Large intestine (tissue), 3 donors: ENCODE data around the gene SPDYE4. TPM values are rescaled to one million over a fixed set of nuclear protein-coding genes. Genes with fewer than 3 reads are reported as not detected.

ENCODE experiments used
- DNase-seq, 2 donors: peaks; one replicate each; pipeline versions ENCODE4 v3.0.0 to v3.0.0-alpha.2; 2013
- H3K27ac ChIP-seq: one replicate; pipeline ENCODE4 v1.5.1; 2013; ENCODE audit warnings: low read length
- H3K27me3 ChIP-seq: 2 replicates; pipeline ENCODE4 v1.6.1; 2013; ENCODE audit warnings: low read length; ENCODE audit not compliant: control insufficient read depth, insufficient read depth
- H3K36me3 ChIP-seq: 2 replicates; pipeline ENCODE4 v1.6.1; 2013; ENCODE audit warnings: low read length; ENCODE audit not compliant: control insufficient read depth, insufficient read depth
- H3K4me1 ChIP-seq: one replicate; pipeline ENCODE4 v1.6.1; 2013; ENCODE audit warnings: low read length; ENCODE audit not compliant: control insufficient read depth, insufficient read depth
- H3K4me3 ChIP-seq: one replicate; pipeline ENCODE4 v1.5.1; 2013; ENCODE audit warnings: low read length
- H3K9me3 ChIP-seq: one replicate; pipeline ENCODE4 v1.6.1; 2013; ENCODE audit warnings: mild to moderate bottlenecking, low read depth, low read length, moderate library complexity; ENCODE audit not compliant: control insufficient read depth
- WGBS: methylation state at CpG from one replicate; pipeline ENCODE4 v1.1.5; 2013; ENCODE audit warnings: low lambda C conversion rate; ENCODE audit not compliant: insufficient coverage; 5-methylcytosine and 5-hydroxymethylcytosine counted together
- polyA plus RNA-seq: library from polyadenylated mRNA; unstranded; fragments of 120-200 nt; gene quantifications from one replicate; pipeline ENCODE4 v1.2.1, GENCODE V29; 2013

Gene SPDYE4
- polyA plus RNA-seq, 1 donor: 0.06 TPM

- H3K27ac ChIP-seq: peak overlapping the region; percentile 8
- no peak for DNase-seq
- H3K4me3 ChIP-seq: no peak overlapping the region
- H3K27me3 ChIP-seq: no peaks in the 10 kb centered on the region
- H3K4me1 ChIP-seq: peaks cover 3% of the 10 kb centered on the region
- H3K9me3 ChIP-seq: no peaks in the 10 kb centered on the region
- H3K36me3 ChIP-seq: no peaks in the 10 kb centered on the region
Measured at GRCh38 chr17:8712698-8713097, 45.6 kb downstream of the SPDYE4 start.

DNA sequence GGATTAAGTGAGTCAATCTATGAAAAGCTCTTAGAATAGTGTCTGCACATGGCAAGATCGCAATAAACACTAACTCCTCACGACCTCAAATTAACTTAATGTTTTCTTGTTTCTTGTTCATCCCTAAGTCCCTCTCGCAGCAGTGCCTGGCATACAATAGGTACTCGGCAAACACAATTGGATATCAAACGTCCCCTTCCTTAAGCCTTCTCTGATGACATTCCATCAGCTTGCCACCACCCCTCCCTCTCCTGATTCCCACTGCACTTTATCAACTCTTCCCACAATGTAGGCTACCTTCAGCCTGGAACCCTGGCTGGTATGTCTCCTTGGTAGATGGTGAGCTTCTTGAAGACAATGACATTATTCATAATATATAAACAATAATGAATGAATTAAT, 47.1 kb downstream of the SPDYE4 start:
- Histone ChIP-seq H3K36me3 (no peaks in the 10 kb centered on the region), H3K27me3 (no peaks in the 10 kb centered on the region), H3K27ac (no peak overlapping the region), H3K9me3 (no peaks in the 10 kb centered on the region), H3K4me1 (peaks cover 6% of the 10 kb centered on the region), H3K4me3 (no peak overlapping the region)
- WGBS: no CpG with 5 or more reads among the region's 5 CpGs
- no peak for DNase-seq

- WGBS: no CpG with 5 or more reads among the region's 5 CpGs
Measured at GRCh38 chr17:8710813-8711212, 47.5 kb downstream of the SPDYE4 start.

DNA sequence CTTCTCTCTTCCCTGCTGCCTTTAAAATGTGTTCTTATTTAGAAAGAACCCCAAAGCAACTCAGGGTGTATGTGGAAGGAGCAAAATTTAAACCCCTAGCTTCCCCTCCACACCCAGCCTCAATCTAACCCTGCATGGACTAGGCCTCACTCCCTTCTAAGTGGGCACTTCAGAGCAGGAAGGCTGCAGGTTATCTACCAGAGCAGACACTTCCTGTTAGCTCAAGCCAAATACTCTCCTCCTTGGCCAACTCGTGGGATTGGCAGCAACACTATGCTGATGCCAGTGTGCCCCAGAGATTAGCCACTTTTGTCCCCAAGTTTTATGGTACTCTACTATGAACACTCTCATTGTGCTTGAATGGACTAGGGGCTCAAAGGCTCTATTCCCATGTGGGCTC, 49.3 kb downstream of the SPDYE4 start:
- Histone ChIP-seq H3K27me3 (no peaks in the 10 kb centered on the region), H3K4me3 (no peak overlapping the region), H3K4me1 (peaks cover 6% of the 10 kb centered on the region), H3K36me3 (no peaks in the 10 kb centered on the region), H3K9me3 (no peaks in the 10 kb centered on the region), H3K27ac (no peak overlapping the region)
- no CpG with 5 or more reads among the region's 1 CpG for WGBS
- no peak for DNase-seq

More at GRCh38 chr17:8710813-8711212, 47.5 kb downstream of the SPDYE4 start:
- no peak for DNase-seq
- peaks cover 6% of the 10 kb centered on the region for H3K4me1 ChIP-seq
- no peaks in the 10 kb centered on the region for H3K27me3 ChIP-seq
- no peaks in the 10 kb centered on the region for H3K9me3 ChIP-seq
- H3K4me3 ChIP-seq: no peak overlapping the region
- no peak overlapping the region for H3K27ac ChIP-seq
- H3K36me3 ChIP-seq: no peaks in the 10 kb centered on the region

GRCh38 chr17:8708025-8708461, 50.3 kb downstream of the SPDYE4 start:
- Histone ChIP-seq H3K4me1 (peaks cover 6% of the 10 kb centered on the region), H3K27ac (peak overlapping the region; percentile 5), H3K27me3 (no peaks in the 10 kb centered on the region), H3K36me3 (no peaks in the 10 kb centered on the region), H3K4me3 (no peak overlapping the region), H3K9me3 (peaks cover 6% of the 10 kb centered on the region)
- WGBS: no CpG with 5 or more reads among the region's 5 CpGs
- peak; percentile 27 to 52 for DNase-seq

- no peaks in the 10 kb centered on the region for H3K36me3 ChIP-seq
- H3K4me3 ChIP-seq: no peak overlapping the region
- no CpG with 5 or more reads among the region's 11 CpGs for WGBS
- no peaks in the 10 kb centered on the region for H3K27me3 ChIP-seq
- DNase-seq: no peak
- peak overlapping the region; percentile 5 for H3K27ac ChIP-seq
- peaks cover 6% of the 10 kb centered on the region for H3K4me1 ChIP-seq
- peaks cover 9% of the 10 kb centered on the region for H3K9me3 ChIP-seq
Measured at GRCh38 chr17:8707332-8708024, 50.9 kb downstream of the SPDYE4 start.

- peaks cover 6% of the 10 kb centered on the region for H3K4me1 ChIP-seq
- no peak overlapping the region for H3K4me3 ChIP-seq
- no peaks in the 10 kb centered on the region for H3K36me3 ChIP-seq
- H3K9me3 ChIP-seq: peaks cover 9% of the 10 kb centered on the region
- no peak overlapping the region for H3K27ac ChIP-seq
- no peak for DNase-seq
- H3K27me3 ChIP-seq: peaks cover 2% of the 10 kb centered on the region
- no CpG with 5 or more reads among the region's 5 CpGs for WGBS
Measured at GRCh38 chr17:8706431-8706830, 51.9 kb downstream of the SPDYE4 start.

- no CpG with 5 or more reads among the region's 5 CpGs for WGBS
- Histone ChIP-seq H3K27me3 (peaks cover 2% of the 10 kb centered on the region), H3K36me3 (no peaks in the 10 kb centered on the region), H3K27ac (no peak overlapping the region), H3K4me3 (no peak overlapping the region), H3K9me3 (peaks cover 9% of the 10 kb centered on the region), H3K4me1 (peaks cover 6% of the 10 kb centered on the region)
- no peak for DNase-seq
Measured at GRCh38 chr17:8705427-8705826, 52.9 kb downstream of the SPDYE4 start.

DNA sequence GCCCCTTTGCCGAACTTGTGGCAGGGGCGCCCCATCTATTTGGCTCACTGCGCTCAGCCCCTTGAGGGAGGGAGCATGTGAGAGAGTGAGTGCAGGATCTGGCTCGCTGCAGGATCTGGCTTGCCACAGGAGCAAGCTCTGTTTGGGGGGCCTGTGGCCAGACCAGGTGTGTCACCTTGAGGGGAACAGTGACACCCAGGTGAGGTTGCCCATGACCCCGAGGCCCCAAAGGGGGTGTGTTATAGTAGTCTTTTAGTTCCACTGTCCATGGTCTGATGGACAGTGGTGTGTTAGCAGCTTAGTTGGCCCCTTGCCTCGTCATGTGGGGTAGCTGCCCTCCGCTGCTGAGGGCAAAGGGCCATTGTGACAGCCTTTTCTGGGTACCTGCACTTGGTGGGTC, 55.3 kb downstream of the SPDYE4 start:
- Histone ChIP-seq H3K27ac (no peak overlapping the region), H3K9me3 (peaks cover 9% of the 10 kb centered on the region), H3K36me3 (no peaks in the 10 kb centered on the region), H3K4me3 (no peak overlapping the region), H3K27me3 (peaks cover 4% of the 10 kb centered on the region), H3K4me1 (peaks cover 17% of the 10 kb centered on the region)
- WGBS: no CpG with 5 or more reads among the region's 7 CpGs
- no peak for DNase-seq

DNA sequence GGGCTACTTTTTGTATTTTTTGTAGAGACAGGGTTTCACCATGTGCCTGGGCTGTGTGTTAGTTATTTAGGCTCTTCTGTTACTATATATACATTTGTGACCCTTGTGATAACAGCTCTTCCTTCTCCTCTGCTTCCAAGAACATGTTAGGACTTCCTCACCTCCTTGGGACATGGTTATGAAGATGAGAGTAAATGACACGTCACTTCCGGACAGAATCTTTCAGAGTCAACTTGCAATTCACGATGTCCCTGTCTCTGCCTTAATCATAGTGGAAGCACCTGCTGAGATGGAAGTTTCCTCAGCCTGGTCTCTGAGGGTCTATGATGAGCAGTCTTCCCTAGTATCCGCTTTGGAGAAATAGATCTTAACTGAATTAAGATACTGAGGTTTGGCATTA, 56.6 kb downstream of the SPDYE4 start:
- Histone ChIP-seq H3K27me3 (peaks cover 6% of the 10 kb centered on the region), H3K4me3 (no peak overlapping the region), H3K36me3 (no peaks in the 10 kb centered on the region), H3K4me1 (peaks cover 21% of the 10 kb centered on the region), H3K9me3 (peaks cover 9% of the 10 kb centered on the region), H3K27ac (no peak overlapping the region)
- no peak for DNase-seq
- no CpG with 5 or more reads among the region's 4 CpGs for WGBS

- H3K9me3 ChIP-seq: peaks cover 9% of the 10 kb centered on the region
- H3K27ac ChIP-seq: no peak overlapping the region
- H3K27me3 ChIP-seq: peaks cover 6% of the 10 kb centered on the region
- no peak for DNase-seq
- H3K4me1 ChIP-seq: peaks cover 24% of the 10 kb centered on the region
- H3K4me3 ChIP-seq: no peak overlapping the region
- no peaks in the 10 kb centered on the region for H3K36me3 ChIP-seq
- WGBS: 100% methylated on average over 1 of the region's 9 CpGs
Measured at GRCh38 chr17:8701221-8701620, 57.1 kb downstream of the SPDYE4 start.
